Panc1 (cell line): Measurements from ENCODE around the gene HYAL2. TPM values are rescaled to one million over a fixed set of nuclear protein-coding genes. Genes with fewer than 3 reads are reported as not detected.

Experiments
- ATAC-seq: fragments of 200-7000 bp; cut with Tn5 transposase; 2 replicates; pipeline ENCODE4 v1.9.1; 2020; ENCODE audit warnings: mild to moderate bottlenecking, moderate library complexity
- BruUV-seq: library from RNA; stranded (reverse); fragments of 400-500 nt; replicated peaks from 2 replicates; lab custom pipeline; 2021; lab: Mats Ljungman, UMichigan
- CTCF ChIA-PET: fragments of 300-600 bp; sonication (Branson Sonifier 250); formaldehyde crosslinking; loops from one replicate; lab custom pipeline; 2022; ENCODE audit warnings: antibody characterized with exemption; lab: Charles Lee
- POLR2A ChIA-PET: fragments of 300-600 bp; sonication (Branson Sonifier 250); formaldehyde crosslinking; loops from one replicate; lab custom pipeline; 2022; ENCODE audit warnings: antibody characterized with exemption; lab: Charles Lee
- DNase-seq: peaks from one replicate; pipeline ENCODE4 v3.0.0-alpha.2; 2010; ENCODE audit warnings: low read depth, low spot score
- H3K27ac ChIP-seq: 2 replicates; pipeline ENCODE4 v1.5.1; 2011; ENCODE audit warnings: mild to moderate bottlenecking, low read length, inconsistent platforms
- H3K27me3 ChIP-seq: fragments of 200-500 bp; sonication (Bioruptor generic); 2 replicates; pipeline ENCODE4 v1.6.0; 2014; ENCODE audit warnings: low read length, inconsistent platforms; ENCODE audit not compliant: control insufficient read depth, insufficient read depth
- H3K36me3 ChIP-seq: fragments of 200-500 bp; sonication (Bioruptor generic); 2 replicates; pipeline ENCODE4 v1.5.1; 2014; ENCODE audit warnings: inconsistent platforms, mild to moderate bottlenecking, low read length, moderate library complexity; ENCODE audit not compliant: control insufficient read depth, insufficient read depth
- H3K4me1 ChIP-seq: 2 replicates; pipeline ENCODE4 v1.5.1; 2011; ENCODE audit warnings: inconsistent platforms, mild to moderate bottlenecking, low read length, moderate library complexity; ENCODE audit not compliant: control insufficient read depth, insufficient read depth
- H3K4me3 ChIP-seq, 2 experiments: 2 replicates each; pipeline ENCODE4 v1.5.1; 2011 to 2012; ENCODE audit warnings: low read depth in 2 of 2, low read length in 2 of 2, mild to moderate bottlenecking in 2 of 2, inconsistent platforms in 1 of 2, moderate library complexity in 1 of 2
- H3K9me3 ChIP-seq: fragments of 200-500 bp; sonication (Bioruptor generic); 2 replicates; pipeline ENCODE4 v1.5.1; 2014; ENCODE audit warnings: low read depth, mild to moderate bottlenecking, inconsistent platforms, low read length, moderate library complexity; ENCODE audit not compliant: control insufficient read depth, insufficient read depth
- CTCF ChIP-seq: fragments of 450-650 bp; IDR thresholded peaks from 2 replicates; pipeline ENCODE4 v1.5.1; 2017; ENCODE audit warnings: mild to moderate bottlenecking
- POLR2AphosphoS5 ChIP-seq: IDR thresholded peaks from 2 replicates; pipeline ENCODE4 v1.6.1; 2012; ENCODE audit warnings: mild to moderate bottlenecking, low read depth, low read length, moderate library complexity
- REST ChIP-seq, 2 experiments: IDR thresholded peaks; 2 replicates each; pipeline ENCODE4 v1.6.1; 2011 to 2012; ENCODE audit warnings: low read depth in 2 of 2, control low read depth in 1 of 2, low read length in 1 of 2, mild to moderate bottlenecking in 1 of 2, moderate library complexity in 1 of 2; ENCODE audit not compliant: insufficient read depth in 1 of 2
- SIN3A ChIP-seq: IDR thresholded peaks from 2 replicates; pipeline ENCODE4 v1.6.1; 2012; ENCODE audit warnings: low read depth, mild to moderate bottlenecking, low read length, moderate library complexity, borderline replicate concordance; ENCODE audit not compliant: insufficient read depth
- TCF7L2 ChIP-seq: IDR thresholded peaks from 2 replicates; pipeline ENCODE4 v1.6.1; 2011; ENCODE audit warnings: mild to moderate bottlenecking, low read depth, low read length, inconsistent platforms
- in situ Hi-C: cut with HindIII; loops from 2 replicates; pipeline ENCODE4 v1.10.0; 2016; ENCODE audit warnings: low sequenced_read_pairs, low pct_unique_long_range_greater_than_20kb
- intact Hi-C: fragments of 100-400 bp; cut with micrococcal nuclease; formaldehyde crosslinking; loops from one replicate; pipeline ENCODE4 v1.10.0; 2022; ENCODE audit not compliant: unreplicated experiment
- total RNA-seq: library from RNA; stranded (reverse); gene quantifications from one replicate; pipeline ENCODE4 v1.2.1, GENCODE V29; 2021; ENCODE audit not compliant: unreplicated experiment

The HYAL2 gene
- total RNA-seq, 1 experiment from 2014 or later, result 41.5 TPM

GRCh38 chr3:50341996-50342650 is 19.6 kb upstream of the HYAL2 start:
- ChIA-PET CTCF (no interaction called here), POLR2A (no interaction called here)
- no peak overlapping the region for H3K4me3 ChIP-seq
- in situ Hi-C loops (no loop called here), intact Hi-C loops (no loop called here)
- no peak overlapping the region for H3K27ac ChIP-seq
- TF ChIP-seq CTCF, result no peak
- TF ChIP-seq POLR2AphosphoS5, result no peak
- TF ChIP-seq TCF7L2, result no peak
- TF ChIP-seq REST (IDR thresholded peaks at IDR 0.05; ENCODE audit: insufficient read depth in 1 of 2, low read depth in 2 of 2, low read length in 1 of 2), result no peak
- no peak for TF ChIP-seq SIN3A
- ATAC-seq (no peak), DNase-seq (no peak)
- H3K27me3 ChIP-seq, result no peaks in the 10 kb centered on the region
- no peaks in the 10 kb centered on the region for H3K9me3 ChIP-seq
- H3K36me3 ChIP-seq, result no peaks in the 10 kb centered on the region
- H3K4me1 ChIP-seq, result 0 out of 2 replicates have a peak, but pooled peaks cover 6% of the 10 kb centered on the region
- BruUV-seq, result no TSS peak

GRCh38 chr3:50341537-50341936 is 19.0 kb upstream of the HYAL2 start:
- ChIA-PET POLR2A (no interaction called here), CTCF (no interaction called here)
- no TSS peak for BruUV-seq
- no peak overlapping the region for H3K27ac ChIP-seq
- H3K9me3 ChIP-seq, result no peaks in the 10 kb centered on the region
- intact Hi-C loops (no loop called here), in situ Hi-C loops (no loop called here)
- ATAC-seq (no peak), DNase-seq (no peak)
- H3K27me3 ChIP-seq, result no peaks in the 10 kb centered on the region
- no peak overlapping the region for H3K4me3 ChIP-seq
- TF ChIP-seq TCF7L2, result no peak
- no peak for TF ChIP-seq CTCF
- TF ChIP-seq SIN3A, result no peak
- TF ChIP-seq REST (IDR thresholded peaks at IDR 0.05; ENCODE audit: insufficient read depth in 1 of 2, low read depth in 2 of 2, low read length in 1 of 2), result no peak
- TF ChIP-seq POLR2AphosphoS5, result no peak
- H3K4me1 ChIP-seq, result 0 out of 2 replicates have a peak, but pooled peaks cover 6% of the 10 kb centered on the region
- peaks cover 4% of the 10 kb centered on the region; the same call in 1 of the 2 replicates for H3K36me3 ChIP-seq
